ENCODE results near the gene CD200.
"Not testable (repeated sequence)": the region's sequence is repeated elsewhere in the genome, so short reads cannot be mapped to it uniquely, and the experiment has no call there.

The CD200 gene

DNA sequence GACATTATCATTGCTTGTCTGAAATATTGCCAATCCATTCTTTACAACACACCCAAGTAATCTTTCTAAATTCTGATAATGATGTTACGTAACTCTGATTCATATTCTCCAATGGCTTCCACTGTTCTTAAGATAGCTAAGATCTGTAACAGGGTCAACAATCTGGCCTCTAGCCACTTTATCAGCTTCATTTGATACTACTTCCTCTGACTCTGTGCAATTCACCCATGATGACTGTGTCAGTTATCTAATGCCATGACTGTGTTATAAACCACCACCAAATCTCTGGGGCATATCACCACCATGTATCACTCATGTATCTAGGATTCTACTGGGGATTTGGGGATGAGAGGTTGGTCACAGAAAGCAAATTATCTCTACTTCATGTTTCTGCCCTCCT, 44.0 kb downstream of the CD200 start:
- Histone ChIP-seq H3K9me3 (ENCODE audit: severe bottlenecking) (no peaks in the 10 kb centered on the region), H3K4me3 (ENCODE audit: low read depth, low read length) (no peak overlapping the region), H3K27me3 (ENCODE audit: insufficient read depth, low read depth, severe bottlenecking) (no peaks in the 10 kb centered on the region), H3K27ac (no peak overlapping the region), H3K36me3 (no peaks in the 10 kb centered on the region)
- TF ChIP-seq, protein P1, sequence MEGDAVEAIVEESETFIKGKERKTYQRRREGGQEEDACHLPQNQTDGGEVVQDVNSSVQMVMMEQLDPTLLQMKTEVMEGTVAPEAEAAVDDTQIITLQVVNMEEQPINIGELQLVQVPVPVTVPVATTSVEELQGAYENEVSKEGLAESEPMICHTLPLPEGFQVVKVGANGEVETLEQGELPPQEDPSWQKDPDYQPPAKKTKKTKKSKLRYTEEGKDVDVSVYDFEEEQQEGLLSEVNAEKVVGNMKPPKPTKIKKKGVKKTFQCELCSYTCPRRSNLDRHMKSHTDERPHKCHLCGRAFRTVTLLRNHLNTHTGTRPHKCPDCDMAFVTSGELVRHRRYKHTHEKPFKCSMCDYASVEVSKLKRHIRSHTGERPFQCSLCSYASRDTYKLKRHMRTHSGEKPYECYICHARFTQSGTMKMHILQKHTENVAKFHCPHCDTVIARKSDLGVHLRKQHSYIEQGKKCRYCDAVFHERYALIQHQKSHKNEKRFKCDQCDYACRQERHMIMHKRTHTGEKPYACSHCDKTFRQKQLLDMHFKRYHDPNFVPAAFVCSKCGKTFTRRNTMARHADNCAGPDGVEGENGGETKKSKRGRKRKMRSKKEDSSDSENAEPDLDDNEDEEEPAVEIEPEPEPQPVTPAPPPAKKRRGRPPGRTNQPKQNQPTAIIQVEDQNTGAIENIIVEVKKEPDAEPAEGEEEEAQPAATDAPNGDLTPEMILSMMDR (IDR thresholded peaks at IDR 0.05; ENCODE audit: low read depth, low read length) = no peak
- no peak for DNase-seq

DNA sequence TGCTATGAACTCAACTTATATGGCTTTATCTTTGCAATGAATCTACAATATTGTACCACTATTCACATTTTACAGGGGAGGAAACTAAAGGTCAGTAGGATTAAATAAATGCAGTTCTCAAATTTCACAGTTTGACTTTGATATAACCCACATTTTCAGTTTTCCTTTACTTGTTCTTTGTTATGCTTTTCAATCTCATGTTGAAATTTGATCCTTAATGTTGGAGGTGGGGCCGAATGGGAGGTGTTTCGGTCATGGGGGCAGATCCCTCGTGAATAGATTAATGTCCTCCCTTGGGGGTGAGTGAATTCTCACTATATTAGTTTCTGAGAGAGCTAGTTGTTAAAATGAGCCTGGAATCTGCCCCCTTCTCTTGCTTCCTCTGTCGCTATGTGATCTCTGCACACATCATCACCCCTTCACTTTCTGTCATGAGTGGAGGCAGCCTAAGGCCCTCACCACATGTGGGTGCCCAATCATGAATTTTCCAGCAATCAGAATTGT, 44.7 kb downstream of the CD200 start:
- Histone ChIP-seq H3K4me3 (ENCODE audit: low read depth, low read length) (no peak overlapping the region), H3K9me3 (ENCODE audit: severe bottlenecking) (no peaks in the 10 kb centered on the region), H3K27me3 (ENCODE audit: insufficient read depth, low read depth, severe bottlenecking) (no peaks in the 10 kb centered on the region), H3K27ac (no peak overlapping the region), H3K36me3 (no peaks in the 10 kb centered on the region)
- TF ChIP-seq, protein P1 (IDR thresholded peaks at IDR 0.05; ENCODE audit: low read depth, low read length) = no peak
- DNase-seq = no peak

DNA sequence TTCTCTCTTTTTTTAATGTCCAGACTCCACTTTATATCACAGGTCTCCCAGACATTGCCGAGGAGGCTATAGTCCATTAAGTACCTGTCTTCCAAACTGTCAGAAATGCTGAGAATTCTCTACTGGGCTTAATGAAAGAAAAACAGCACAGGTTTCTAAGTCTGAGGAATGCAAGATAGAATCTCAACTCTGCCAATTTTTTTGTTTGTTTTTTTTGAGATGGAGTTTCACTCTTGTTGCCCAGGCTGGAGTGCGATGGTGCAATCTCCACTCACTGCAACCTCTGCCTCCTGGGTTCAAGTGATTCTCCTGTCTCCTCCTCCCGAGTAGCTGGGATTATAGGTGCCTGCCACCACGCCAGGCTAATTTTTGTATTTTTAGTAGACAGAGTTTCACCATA, 45.4 kb downstream of the CD200 start:
- not testable (repeated sequence) for H3K4me3 ChIP-seq (ENCODE audit: low read depth, low read length)

DNA sequence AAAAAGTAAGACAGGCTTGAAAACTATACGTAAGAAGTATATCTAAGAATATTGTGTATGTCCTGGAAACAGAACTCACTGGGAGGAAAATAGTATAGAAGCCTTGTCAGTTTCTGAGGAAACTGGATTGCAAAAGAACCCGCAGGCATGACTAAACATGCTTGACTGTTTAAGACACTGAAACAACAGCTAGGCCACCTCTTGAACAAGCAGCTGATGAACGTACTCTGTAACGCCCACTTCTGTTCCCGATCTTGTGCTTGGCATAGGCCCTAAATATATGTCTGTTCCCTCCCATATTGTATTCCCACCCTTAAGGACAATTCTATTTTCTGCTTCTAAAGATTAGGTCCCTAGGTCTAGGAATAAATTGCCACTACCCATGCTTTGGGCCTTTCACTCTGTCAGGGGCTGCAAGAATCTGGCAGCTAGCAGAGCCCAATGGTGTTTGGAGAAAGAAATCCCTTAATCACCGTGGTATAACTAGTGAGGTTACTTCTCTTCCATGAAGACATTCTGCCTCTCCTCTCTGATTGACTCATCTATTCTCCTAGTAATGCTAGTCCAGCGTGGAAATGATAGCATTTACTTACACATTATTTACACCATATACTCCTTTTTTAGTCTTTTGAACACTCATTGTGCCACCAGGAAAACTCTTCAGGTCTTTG, 46.2 kb downstream of the CD200 start:
- TF ChIP-seq, protein P1 (IDR thresholded peaks at IDR 0.05; ENCODE audit: low read depth, low read length) = no peak
- no peaks in the 10 kb centered on the region for H3K36me3 ChIP-seq
- H3K9me3 ChIP-seq (ENCODE audit: severe bottlenecking) = no peaks in the 10 kb centered on the region
- H3K27me3 ChIP-seq (ENCODE audit: insufficient read depth, low read depth, severe bottlenecking) = no peaks in the 10 kb centered on the region
- DNase-seq = no peak
- H3K27ac ChIP-seq = no peak overlapping the region
- no peak overlapping the region for H3K4me3 ChIP-seq (ENCODE audit: low read depth, low read length)

More for the DNA sequence above, 45.4 kb downstream of the CD200 start:
- H3K27ac ChIP-seq; H3K36me3 ChIP-seq; DNase-seq; H3K27me3 ChIP-seq (ENCODE audit: insufficient read depth, low read depth, severe bottlenecking); H3K9me3 ChIP-seq (ENCODE audit: severe bottlenecking): not testable (repeated sequence)

DNA sequence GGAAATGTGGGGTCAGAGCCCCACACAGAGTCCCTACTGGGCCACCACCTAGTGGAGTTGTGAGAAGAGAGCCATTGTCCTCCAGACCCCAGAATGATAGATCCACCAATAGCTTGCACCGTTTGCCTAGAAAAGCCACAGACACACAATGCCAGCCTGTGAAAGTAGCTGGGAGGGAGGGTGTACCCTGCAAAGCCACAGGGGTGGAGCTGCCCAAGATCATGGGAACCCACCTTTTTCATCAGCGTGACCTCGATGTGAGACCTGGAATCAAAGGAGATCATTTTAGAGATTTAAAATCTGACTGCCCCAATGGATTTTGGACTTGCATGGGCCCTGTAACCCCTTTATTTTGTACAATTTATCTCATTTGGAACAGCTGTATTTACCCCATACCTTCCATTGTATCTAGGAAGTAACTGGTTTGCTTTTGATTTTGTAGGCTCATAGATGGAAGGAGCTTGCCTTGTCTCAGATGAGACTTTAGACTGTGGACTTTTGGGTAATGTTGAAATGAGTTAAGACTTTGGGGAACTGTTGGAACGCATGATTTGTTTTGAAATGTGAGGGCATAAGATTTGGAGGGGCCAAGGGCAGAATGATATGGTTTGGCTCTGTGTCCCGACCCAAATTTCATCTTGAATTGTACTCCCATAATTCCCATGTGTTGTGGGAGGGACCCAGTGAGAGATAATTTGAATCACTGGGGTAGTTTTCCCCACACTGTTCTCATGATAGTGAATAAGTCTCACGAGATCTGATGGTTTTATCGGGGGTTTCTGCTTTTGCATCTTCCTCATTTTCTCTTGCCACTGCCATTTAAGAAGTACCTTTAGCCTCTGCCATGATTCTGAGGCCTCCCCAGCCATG, 49.0 kb downstream of the CD200 start:
- H3K9me3 ChIP-seq (ENCODE audit: severe bottlenecking) = no peaks in the 10 kb centered on the region
- no peaks in the 10 kb centered on the region for H3K36me3 ChIP-seq
- DNase-seq = no peak
- H3K27me3 ChIP-seq (ENCODE audit: insufficient read depth, low read depth, severe bottlenecking) = no peaks in the 10 kb centered on the region
- H3K4me3 ChIP-seq (ENCODE audit: low read depth, low read length) = no peak overlapping the region
- TF ChIP-seq, protein P1 (IDR thresholded peaks at IDR 0.05; ENCODE audit: low read depth, low read length) = no peak
- H3K27ac ChIP-seq = no peak overlapping the region

DNA sequence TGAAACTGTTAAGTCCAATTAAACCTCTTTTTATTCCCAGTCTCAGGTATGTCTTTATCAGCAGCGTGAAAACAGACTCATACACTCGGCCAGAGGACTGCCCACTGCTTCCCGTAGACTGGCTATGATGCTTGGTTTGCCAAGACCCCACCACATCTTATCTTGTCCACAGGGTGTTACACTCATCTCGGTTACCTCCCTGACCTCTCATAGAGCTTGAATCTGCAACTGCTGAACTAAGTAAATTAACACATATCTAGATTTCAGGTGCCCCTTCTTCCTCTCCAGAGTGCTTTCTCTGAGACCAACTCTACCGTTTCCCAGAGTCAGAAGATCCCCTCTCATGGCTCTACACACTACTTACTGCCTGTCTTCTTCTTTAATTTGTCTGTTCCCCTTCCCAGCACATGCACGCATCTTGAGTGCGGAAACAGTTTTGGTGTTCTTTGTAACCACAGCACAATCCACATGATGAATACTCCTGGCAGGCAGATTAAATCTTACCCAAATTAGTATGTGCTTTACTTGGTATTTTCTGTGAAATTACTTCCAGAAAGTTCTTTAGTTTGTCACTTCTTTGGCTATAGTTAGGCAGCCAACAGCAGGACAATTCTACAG, 49.7 kb downstream of the CD200 start:
- no peak for DNase-seq
- Histone ChIP-seq H3K27ac (no peak overlapping the region), H3K27me3 (ENCODE audit: insufficient read depth, low read depth, severe bottlenecking) (no peaks in the 10 kb centered on the region), H3K36me3 (no peaks in the 10 kb centered on the region), H3K9me3 (ENCODE audit: severe bottlenecking) (no peaks in the 10 kb centered on the region), H3K4me3 (ENCODE audit: low read depth, low read length) (no peak overlapping the region)
- TF ChIP-seq, protein P1 (IDR thresholded peaks at IDR 0.05; ENCODE audit: low read depth, low read length) = no peak

Measured in WERI-Rb-1 (cell line).